Measurements from ENCODE around the gene ATP8B4.

DNA sequence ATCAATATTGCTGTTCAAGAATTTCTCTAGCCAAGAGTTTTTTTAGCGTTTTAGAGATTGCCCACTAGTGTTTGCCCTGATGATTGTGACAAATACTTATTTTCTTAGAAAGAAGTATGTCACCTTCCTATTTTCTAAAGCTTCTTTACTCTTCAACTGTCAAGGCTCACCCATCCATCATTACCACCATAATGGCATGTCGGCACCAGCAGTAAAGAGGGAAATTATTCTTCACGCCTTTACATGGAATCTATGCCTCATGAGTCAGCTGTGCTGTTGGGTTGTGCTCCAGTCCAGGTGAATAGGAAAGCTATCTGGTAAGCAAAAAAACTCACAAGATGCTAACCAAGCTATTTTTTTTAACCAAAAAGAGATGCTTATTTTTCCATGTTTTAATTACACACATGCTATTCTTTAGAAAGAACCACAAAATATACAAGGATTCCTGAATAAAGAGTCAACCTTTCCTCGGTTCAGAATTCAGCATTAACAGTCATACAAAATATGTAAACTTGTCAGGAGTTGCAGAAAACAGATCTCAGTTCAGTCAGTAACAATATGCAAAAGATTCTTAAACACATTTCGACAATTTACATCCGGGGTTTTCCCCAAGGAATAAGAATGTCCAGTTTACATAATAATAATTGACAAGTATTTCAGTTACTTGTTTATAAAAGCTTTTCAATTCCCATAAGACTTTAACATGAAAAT, 128.0 kb downstream of the ATP8B4 start:
- no peak for TF ChIP-seq EZH2phosphoT487 (IDR thresholded peaks at IDR 0.05; ENCODE audit: borderline replicate concordance)
- TF ChIP-seq, protein P1, sequence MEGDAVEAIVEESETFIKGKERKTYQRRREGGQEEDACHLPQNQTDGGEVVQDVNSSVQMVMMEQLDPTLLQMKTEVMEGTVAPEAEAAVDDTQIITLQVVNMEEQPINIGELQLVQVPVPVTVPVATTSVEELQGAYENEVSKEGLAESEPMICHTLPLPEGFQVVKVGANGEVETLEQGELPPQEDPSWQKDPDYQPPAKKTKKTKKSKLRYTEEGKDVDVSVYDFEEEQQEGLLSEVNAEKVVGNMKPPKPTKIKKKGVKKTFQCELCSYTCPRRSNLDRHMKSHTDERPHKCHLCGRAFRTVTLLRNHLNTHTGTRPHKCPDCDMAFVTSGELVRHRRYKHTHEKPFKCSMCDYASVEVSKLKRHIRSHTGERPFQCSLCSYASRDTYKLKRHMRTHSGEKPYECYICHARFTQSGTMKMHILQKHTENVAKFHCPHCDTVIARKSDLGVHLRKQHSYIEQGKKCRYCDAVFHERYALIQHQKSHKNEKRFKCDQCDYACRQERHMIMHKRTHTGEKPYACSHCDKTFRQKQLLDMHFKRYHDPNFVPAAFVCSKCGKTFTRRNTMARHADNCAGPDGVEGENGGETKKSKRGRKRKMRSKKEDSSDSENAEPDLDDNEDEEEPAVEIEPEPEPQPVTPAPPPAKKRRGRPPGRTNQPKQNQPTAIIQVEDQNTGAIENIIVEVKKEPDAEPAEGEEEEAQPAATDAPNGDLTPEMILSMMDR (conservative IDR thresholded peaks at IDR 0.05; ENCODE audit: low read length), result no peak

Measured in Loucy (cell line).